ENCODE results near the gene CAST.

The CAST gene

DNA sequence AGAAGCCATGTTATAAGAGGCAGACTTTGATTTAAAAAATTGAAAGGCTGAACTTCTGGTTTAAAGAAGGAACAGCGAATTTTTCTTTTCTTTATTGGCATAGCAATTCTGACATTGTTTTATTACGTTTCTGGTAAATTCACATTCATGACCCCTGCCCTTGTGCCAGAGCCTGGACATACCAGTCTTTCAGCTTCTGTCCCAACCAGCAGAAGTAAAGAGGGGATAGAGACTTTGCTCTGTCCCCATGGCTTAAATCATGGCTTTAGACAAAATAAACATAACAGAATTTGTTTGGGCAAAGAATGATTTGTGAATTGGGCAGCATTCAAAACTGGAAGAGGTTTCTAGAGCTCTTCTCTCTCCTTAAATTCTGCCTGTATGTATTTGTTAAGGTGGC, 15.3 kb downstream of the CAST start:
- no peak for DNase-seq

DNA sequence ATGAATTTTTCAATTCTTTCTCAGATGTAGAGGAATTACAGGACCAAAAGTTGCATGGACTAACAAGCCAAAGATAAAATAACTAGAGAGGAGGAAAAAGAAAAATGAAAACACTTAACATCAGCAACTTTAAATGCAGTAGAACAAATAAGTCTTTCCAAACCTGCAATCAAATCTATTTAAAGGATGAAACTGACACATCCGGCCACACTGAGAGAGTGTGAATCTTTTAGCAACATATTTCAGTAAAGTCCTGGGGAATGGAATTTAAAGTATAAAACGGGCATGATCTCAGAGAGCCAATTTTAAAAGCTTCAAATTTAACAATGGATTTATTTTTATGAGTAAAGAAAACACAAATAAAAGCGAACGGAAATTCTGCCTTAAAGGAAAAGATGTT, 17.1 kb downstream of the CAST start:
- no peak for DNase-seq

- DNase-seq = no peak
Measured at GRCh38 chr5:96680759-96681470, 18.7 kb downstream of the CAST start.

- DNase-seq = no peak
Measured at GRCh38 chr5:96683392-96683791, 21.2 kb downstream of the CAST start.

DNA sequence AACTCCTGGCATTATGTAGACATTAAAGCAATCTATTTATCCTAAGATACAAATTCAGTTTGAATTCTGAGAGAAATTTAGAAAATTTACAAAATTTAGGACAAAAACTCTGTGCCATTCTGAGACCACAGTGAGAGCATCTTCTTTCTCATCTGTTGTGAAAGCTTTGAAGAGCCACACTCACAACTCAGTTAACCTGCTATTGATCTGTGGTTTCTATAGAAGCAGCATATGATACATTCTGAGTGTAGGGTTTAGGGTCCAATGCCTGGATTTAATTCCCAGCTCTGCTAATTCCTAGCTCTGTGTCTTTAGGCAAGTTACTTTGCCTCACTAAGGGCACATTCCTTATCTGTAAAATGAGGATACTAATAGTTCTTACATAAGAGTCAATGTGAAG, 21.6 kb downstream of the CAST start:
- no peak for DNase-seq

DNA sequence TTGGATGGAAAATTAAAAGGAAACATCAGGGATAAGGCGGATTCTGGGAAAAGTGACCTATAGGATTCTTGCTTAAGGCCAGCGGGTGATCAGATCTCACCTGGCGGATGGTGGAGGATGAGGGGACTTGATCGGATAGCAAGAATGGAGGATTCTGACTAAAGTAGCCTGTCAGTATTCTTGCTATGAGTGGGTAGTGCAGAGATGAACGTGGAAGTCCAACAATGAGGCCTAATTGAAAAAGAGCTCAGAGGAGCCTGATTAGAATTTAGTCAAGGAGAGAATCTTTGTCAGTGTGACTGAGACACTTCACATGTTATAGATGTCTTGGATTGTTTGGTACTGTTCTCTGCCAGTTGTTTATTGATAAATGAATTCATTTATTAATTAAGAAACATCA, 24.9 kb downstream of the CAST start:
- DNase-seq = no peak

DNA sequence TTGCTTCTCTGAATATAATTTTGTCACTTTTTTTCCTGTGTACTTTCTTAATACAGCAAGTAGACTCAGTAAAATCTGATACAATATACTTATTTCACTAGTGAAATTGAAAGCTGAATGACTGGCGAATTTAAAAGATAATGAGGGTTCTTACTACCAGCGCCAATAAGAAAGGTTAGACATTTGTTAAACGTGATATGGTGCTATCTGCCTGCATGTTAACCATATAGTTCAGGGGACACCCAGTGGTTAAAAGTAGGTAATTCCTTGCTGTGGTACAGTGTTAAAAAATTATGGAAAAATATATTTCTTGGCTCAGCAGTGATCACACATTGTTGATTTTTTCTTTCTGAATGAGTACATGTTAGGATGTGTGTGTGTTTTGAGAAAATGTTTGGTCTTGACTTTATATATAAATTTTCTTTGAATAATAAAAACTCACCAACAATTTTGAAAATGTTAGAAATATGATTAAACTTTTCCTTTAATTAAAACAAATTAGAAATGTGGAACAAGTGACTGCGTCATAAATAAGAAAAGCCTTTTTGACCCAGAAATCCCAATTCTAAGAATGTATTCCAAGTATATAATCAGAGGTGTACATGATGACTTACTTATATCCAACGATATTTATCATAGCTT, 25.8 kb downstream of the CAST start:
- DNase-seq = no peak

DNA sequence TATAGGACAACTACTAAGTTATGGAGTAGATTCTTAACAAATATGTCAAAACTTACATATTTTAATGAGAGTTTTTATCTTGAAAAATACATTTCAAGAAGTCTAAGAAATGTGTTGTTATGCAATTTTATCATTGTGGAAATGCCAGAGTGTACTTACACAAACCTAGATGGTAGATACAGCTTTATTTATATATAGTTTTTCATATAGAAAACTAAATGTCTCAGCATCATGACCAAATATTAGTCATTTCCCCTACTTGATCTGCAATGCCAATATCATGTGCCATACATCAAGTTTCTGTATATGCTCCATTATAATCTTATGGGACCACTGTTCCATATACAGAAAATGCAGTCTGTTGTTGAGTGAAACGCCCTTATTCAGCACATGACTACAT, 28.7 kb downstream of the CAST start:
- no peak for DNase-seq

- DNase-seq = no peak
Measured at GRCh38 chr5:96691503-96692303, 29.5 kb downstream of the CAST start.

GRCh38 chr5:96692441-96692840, 30.3 kb downstream of the CAST start:
- no peak for DNase-seq

- no peak for DNase-seq
Measured at GRCh38 chr5:96699186-96699820, 37.1 kb downstream of the CAST start.

- DNase-seq = no peak
Measured at GRCh38 chr5:96702503-96703383, 40.6 kb downstream of the CAST start.

DNA sequence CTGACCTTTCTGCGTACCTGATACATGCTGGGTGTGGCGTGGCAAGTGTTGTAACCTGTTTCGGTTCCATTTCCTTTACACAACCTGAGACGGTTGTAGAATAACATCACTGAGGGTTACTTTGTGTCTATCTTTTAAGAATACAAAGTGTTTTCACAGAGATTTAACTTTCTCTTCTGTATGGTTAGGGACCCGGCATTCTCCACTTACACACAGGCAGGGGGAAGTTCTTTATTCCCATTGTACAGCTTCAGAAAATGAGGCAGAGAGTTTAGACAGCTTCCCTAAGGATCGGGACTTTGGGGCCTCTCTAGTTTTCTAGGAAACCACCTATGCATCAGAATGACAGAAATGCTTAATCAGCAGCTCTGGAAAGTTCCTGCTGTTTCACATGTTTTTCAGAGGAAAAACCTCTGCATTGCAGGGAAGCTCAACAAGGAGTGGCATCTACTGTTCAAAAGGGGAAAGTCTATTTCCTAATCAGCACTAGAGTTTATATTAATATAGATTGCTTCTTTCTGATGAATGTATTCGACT, 41.3 kb downstream of the CAST start:
- no peak for DNase-seq

- no peak for DNase-seq
Measured at GRCh38 chr5:96703995-96704394, 41.8 kb downstream of the CAST start.

DNA sequence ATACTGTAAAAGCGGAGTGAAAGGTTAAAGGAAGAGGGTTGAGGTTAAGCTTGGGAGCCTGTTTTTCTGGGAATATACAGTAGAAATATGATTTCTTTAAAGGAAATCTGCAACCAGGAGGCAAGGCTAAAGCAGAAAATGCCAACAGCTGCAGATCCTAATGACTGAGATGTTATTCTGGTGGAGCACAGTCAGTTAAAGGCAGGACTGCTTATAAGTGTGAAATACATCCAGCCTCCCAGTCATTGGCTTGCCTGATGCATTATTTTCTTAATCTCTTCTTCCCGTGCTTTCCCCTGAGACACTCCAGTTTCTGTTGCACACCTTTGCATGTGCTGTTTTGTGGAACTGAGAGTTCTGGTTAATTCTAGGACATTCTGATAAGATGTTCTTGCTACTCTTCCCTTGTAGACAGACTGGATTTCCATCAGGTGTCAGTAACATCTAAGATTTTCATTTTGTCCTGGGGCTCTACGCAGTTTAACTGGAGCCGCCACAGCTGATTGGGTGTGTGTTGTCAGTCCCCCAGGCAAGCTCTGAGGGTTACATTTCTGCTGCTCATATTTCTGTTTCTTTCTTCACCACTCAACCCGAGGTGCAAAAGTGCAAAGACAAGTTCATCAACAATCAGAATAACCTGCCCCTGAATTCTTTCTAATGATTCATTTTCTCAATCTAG, 44.4 kb downstream of the CAST start:
- no peak for DNase-seq

GRCh38 chr5:96708600-96708999, 46.4 kb downstream of the CAST start:
- DNase-seq = no peak

GRCh38 chr5:96709152-96709821, 47.1 kb downstream of the CAST start:
- no peak for DNase-seq

DNA sequence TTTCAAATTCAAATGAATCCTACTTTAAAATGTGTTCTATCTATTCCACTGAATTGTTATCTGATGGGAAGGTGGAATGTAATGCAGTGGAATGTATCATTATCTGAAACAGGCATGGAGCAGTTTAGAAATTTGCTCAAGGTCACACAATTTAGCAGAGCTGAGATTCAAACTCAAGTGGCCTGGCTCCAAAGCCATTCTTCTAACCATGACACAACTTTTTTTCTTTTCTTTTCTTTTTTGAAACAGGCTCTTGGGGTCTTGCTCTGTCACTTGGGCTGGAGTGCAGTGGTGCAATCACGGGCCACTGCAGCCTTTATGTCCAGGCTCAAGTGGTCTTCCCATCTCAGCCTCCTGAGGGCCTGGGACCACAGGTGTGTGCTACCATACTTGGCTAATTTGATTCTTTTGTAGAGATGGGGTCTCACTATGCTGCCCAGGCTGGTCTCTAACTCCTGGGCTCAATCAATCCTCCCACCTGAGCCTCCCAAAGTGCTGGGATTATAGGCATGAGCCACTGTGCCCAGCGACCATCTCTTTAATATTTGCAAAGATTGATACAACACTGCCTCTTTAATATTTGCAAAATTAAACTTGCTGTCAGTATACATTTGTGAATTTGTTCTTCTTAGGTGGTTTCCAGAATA, 50.0 kb downstream of the CAST start:
- DNase-seq = no peak

- no peak for DNase-seq
Measured at GRCh38 chr5:96714450-96714849, 52.3 kb downstream of the CAST start.

- DNase-seq = no peak
Measured at GRCh38 chr5:96714951-96715451, 52.8 kb downstream of the CAST start.

Data from SIG-M5 (cell line).